ENCODE results near the gene FHIT. TPM values are rescaled to one million over a fixed set of nuclear protein-coding genes. Genes with fewer than 3 reads are reported as not detected.

Gene FHIT
- total RNA-seq, 4 donors from 2014 or later = 3.5 to 17.0 (median 16.7) TPM

DNA sequence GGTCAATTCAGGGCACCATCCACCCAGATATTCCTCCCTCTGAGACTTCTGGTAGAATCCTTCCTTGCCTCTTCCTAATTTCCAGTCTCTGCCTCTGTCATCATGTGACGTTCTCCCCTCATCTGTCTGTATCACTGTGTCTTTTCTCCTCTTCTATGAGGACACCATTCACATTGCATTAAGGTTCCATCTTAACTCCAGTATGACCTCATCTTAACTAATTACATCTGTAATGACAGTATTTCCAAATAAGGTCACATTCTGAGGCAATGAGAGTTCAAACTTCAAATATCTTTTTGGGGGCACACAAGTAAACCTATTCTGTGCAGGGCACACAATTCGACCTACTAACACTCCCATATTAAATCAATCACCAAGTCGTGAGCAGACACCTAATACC is 169.7 kb downstream of the FHIT start:
- TF ChIP-seq CTCF (IDR thresholded peaks at IDR 0.05) = no peak
- TF ChIP-seq POLR2A (IDR thresholded peaks at IDR 0.05) = no peak
- Histone ChIP-seq H3K9me3 (no peaks in the 10 kb centered on the region), H3K27me3 (no peaks in the 10 kb centered on the region), H3K27ac (no peak overlapping the region), H3K4me1 (no peaks in the 10 kb centered on the region), H3K4me3 (no peak overlapping the region), H3K36me3 (no peaks in the 10 kb centered on the region)
- no peak for DNase-seq

DNA sequence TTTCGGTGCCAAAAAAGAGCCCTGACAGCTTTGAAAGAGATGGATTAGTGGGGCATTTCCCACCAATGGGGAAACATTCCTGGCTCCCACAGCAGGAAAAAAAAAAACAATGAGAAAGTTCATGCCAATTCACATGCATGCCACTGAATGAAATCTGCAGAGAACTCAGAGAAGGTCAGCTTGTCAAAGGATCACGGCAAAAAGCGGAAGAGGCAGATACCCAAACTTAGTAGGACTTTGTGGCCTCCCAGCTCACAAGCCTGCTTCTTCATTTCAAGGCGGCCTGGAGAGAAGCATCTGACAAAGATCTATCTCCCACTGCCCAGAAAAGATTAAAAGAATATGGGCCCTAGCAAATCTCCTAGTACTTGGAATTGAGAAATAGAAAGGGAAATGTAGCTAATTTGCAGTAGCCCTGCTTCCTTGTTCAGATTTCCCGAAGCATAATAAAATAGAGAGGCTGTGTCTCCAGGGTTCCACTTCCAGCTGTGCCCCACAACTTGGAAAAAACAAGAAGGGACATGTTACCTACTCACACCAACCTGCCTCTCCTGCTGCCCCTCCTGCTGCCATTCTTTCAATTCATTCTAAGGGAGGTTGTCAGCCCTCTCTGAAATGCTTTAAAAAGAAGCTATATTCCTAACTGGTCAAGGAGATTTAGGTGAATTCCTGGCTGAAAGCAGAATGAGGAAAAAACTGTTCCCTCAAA is 170.4 kb downstream of the FHIT start:
- Histone ChIP-seq H3K27ac (no peak overlapping the region), H3K4me3 (no peak overlapping the region), H3K4me1 (no peaks in the 10 kb centered on the region), H3K27me3 (no peaks in the 10 kb centered on the region), H3K9me3 (no peaks in the 10 kb centered on the region), H3K36me3 (no peaks in the 10 kb centered on the region)
- TF ChIP-seq CTCF (IDR thresholded peaks at IDR 0.05) (no peak), POLR2A (IDR thresholded peaks at IDR 0.05) (no peak)
- no peak for DNase-seq

GRCh38 chr3:61078048-61078752 is 173.1 kb downstream of the FHIT start:
- Histone ChIP-seq H3K9me3 (no peaks in the 10 kb centered on the region), H3K4me1 (no peaks in the 10 kb centered on the region), H3K4me3 (no peak overlapping the region), H3K27me3 (no peaks in the 10 kb centered on the region), H3K36me3 (no peaks in the 10 kb centered on the region), H3K27ac (no peak overlapping the region)
- no peak for DNase-seq
- TF ChIP-seq CTCF (IDR thresholded peaks at IDR 0.05) = no peak
- no peak for TF ChIP-seq POLR2A (IDR thresholded peaks at IDR 0.05)

GRCh38 chr3:61077551-61077950 is 173.7 kb downstream of the FHIT start:
- no peaks in the 10 kb centered on the region for H3K36me3 ChIP-seq
- no peak for TF ChIP-seq POLR2A (IDR thresholded peaks at IDR 0.05)
- TF ChIP-seq CTCF (IDR thresholded peaks at IDR 0.05) = no peak

GRCh38 chr3:61074783-61075182 is 176.5 kb downstream of the FHIT start:
- Histone ChIP-seq H3K27me3 (no peaks in the 10 kb centered on the region), H3K9me3 (no peaks in the 10 kb centered on the region), H3K27ac (no peak overlapping the region), H3K4me1 (no peaks in the 10 kb centered on the region), H3K4me3 (no peak overlapping the region), H3K36me3 (no peaks in the 10 kb centered on the region)
- TF ChIP-seq CTCF (IDR thresholded peaks at IDR 0.05) (no peak), POLR2A (IDR thresholded peaks at IDR 0.05) (no peak)
- no peak for DNase-seq

More at GRCh38 chr3:61077551-61077950, 173.7 kb downstream of the FHIT start:
- Histone ChIP-seq H3K4me3 (no peak overlapping the region), H3K27me3 (no peaks in the 10 kb centered on the region), H3K9me3 (no peaks in the 10 kb centered on the region), H3K4me1 (no peaks in the 10 kb centered on the region), H3K27ac (no peak overlapping the region)
- no peak for DNase-seq

Measured in Peyer's patch (tissue), 4 donors.